Fibroblast of skin of scalp (primary cell): ENCODE measurements around the gene ANKRD28.
"Not testable (repeated sequence)": the region's sequence is repeated elsewhere in the genome, so short reads cannot be mapped to it uniquely, and the experiment has no call there.

Source experiments
- DNase-seq: peaks from one replicate; pipeline ENCODE4 v3.0.0-alpha.2; 2013

The ANKRD28 gene

GRCh38 chr3:15801298-15801697 is 3.5 kb upstream of the ANKRD28 start:
- no peak for DNase-seq

- no peak for DNase-seq
These were observed 3.0 kb upstream of the ANKRD28 start for GRCh38 chr3:15800780-15801179.

GRCh38 chr3:15800327-15800726 is 2.5 kb upstream of the ANKRD28 start:
- no peak for DNase-seq

- DNase-seq = no peak
These were observed 910 bp upstream of the ANKRD28 start for GRCh38 chr3:15798533-15799245.

GRCh38 chr3:15796771-15797641 is 773 bp downstream of the ANKRD28 start:
- DNase-seq = peak; percentile 68

GRCh38 chr3:15796331-15796730 is 1.4 kb downstream of the ANKRD28 start:
- no peak for DNase-seq

- DNase-seq = peak; percentile 76
These were observed 2.0 kb downstream of the ANKRD28 start for GRCh38 chr3:15795651-15796308.

GRCh38 chr3:15794842-15795650 is 2.7 kb downstream of the ANKRD28 start:
- no peak for DNase-seq

- DNase-seq = peak; percentile 67
These were observed 3.4 kb downstream of the ANKRD28 start for GRCh38 chr3:15794303-15794771.

GRCh38 chr3:15791525-15791924 is 6.3 kb downstream of the ANKRD28 start:
- DNase-seq = no peak

- no peak for DNase-seq
These were observed 9.8 kb downstream of the ANKRD28 start for GRCh38 chr3:15787941-15788340.

- DNase-seq = no peak
These were observed 10.3 kb downstream of the ANKRD28 start for GRCh38 chr3:15787526-15787925.

- DNase-seq = peak; percentile 76
These were observed 14.3 kb downstream of the ANKRD28 start for GRCh38 chr3:15783361-15783969.

GRCh38 chr3:15782429-15782828 is 15.3 kb downstream of the ANKRD28 start:
- no peak for DNase-seq

GRCh38 chr3:15781637-15782402 is 16.0 kb downstream of the ANKRD28 start:
- DNase-seq = no peak

GRCh38 chr3:15781131-15781530 is 16.6 kb downstream of the ANKRD28 start:
- DNase-seq = no peak

- no peak for DNase-seq
These were observed 18.7 kb downstream of the ANKRD28 start for GRCh38 chr3:15779111-15779510.

- no peak for DNase-seq
These were observed 19.4 kb downstream of the ANKRD28 start for GRCh38 chr3:15778332-15778858.

GRCh38 chr3:15774931-15775560 is 22.7 kb downstream of the ANKRD28 start:
- not testable (repeated sequence) for DNase-seq

GRCh38 chr3:15771444-15771843 is 26.3 kb downstream of the ANKRD28 start:
- no peak for DNase-seq
